Regular cardiac myocyte (primary cell): ENCODE measurements around the gene LCNL1. TPM values are rescaled to one million over a fixed set of nuclear protein-coding genes. Genes with fewer than 3 reads are reported as not detected.

ENCODE experiments used
- total RNA-seq: library from RNA; depleted of rRNA; stranded (reverse); fragments of >200 nt; gene quantifications from 2 replicates; pipeline ENCODE4 v1.2.3, GENCODE V29; 2014

The LCNL1 gene
- 0.85 TPM in 1 of 2 replicates, not detected in the other for total RNA-seq

GRCh38 chr9:136982232-136983051, at the start of gene LCNL1:
TSS of gene LCNL1 (plus strand) at chr9:136982993. CDS start at chr9:136983587, 594 bp downstream.

GRCh38 chr9:136944519-136945332, 38.1 kb upstream of the LCNL1 start, which contains the start of the genes C8G and FBXW5:
TSS of gene C8G (plus strand) at chr9:136945243. CDS start at chr9:136945321, 78 bp downstream.
TSS of gene FBXW5 (minus strand) at chr9:136944738. CDS start at chr9:136944083, 655 bp downstream.

GRCh38 chr9:136951541-136952320, 31.1 kb upstream of the LCNL1 start, which contains the start of gene LCN12:
TSS of gene LCN12 (plus strand) at chr9:136952273. CDS start at chr9:136952328, 55 bp downstream.

GRCh38 chr9:136977223-136977622, 5.6 kb upstream of the LCNL1 start, which contains the start of gene PTGDS:
TSS of gene PTGDS (plus strand) at chr9:136977504. CDS start at chr9:136977579, 75 bp downstream.

GRCh38 chr9:136991993-136992818, 9.4 kb downstream of the LCNL1 start, which contains the start of gene PAXX:
TSS of gene PAXX (plus strand) at chr9:136992422. CDS start at chr9:136992444, 22 bp downstream.

GRCh38 chr9:136996361-136997292, 13.8 kb downstream of the LCNL1 start, which contains the start of gene CLIC3:
TSS of gene CLIC3 (minus strand) at chr9:136996568. CDS start at chr9:136996543, 25 bp downstream.

GRCh38 chr9:137027369-137028262, 44.8 kb downstream of the LCNL1 start, which contains the start of gene ABCA2:
TSS of gene ABCA2 (minus strand) at chr9:137028237. CDS start at chr9:137028140, 97 bp downstream.

GRCh38 chr9:137031904-137032640, 49.3 kb downstream of the LCNL1 start, which contains the start of gene FUT7:
TSS of gene FUT7 (minus strand) at chr9:137032088. CDS start at chr9:137031991, 97 bp downstream.

Other genes with a start within 250 kb of the LCNL1 start
- not detected in 2 replicates for gene LCN10, start 240.1 kb upstream of the LCNL1 start, total RNA-seq
- not detected in 2 replicates for gene LCN6, start 234.5 kb upstream of the LCNL1 start, total RNA-seq
- gene LCN8, start 224.8 kb upstream of the LCNL1 start, total RNA-seq, result not detected in 2 replicates
- not detected in 2 replicates for gene LCN15, start 218.5 kb upstream of the LCNL1 start, total RNA-seq
- gene TMEM141, start 191.6 kb upstream of the LCNL1 start, total RNA-seq, result 84.2 and 95.0 TPM in 2 replicates
- under 0.01 and 0.28 TPM in 2 replicates for gene CCDC183, start 186.7 kb upstream of the LCNL1 start, total RNA-seq
- 41.4 and 79.9 TPM in 2 replicates for gene RABL6, start 175.0 kb upstream of the LCNL1 start, total RNA-seq
- gene AJM1, start 140.5 kb upstream of the LCNL1 start, total RNA-seq, result 1.5 and 6.8 TPM in 2 replicates
- gene PHPT1, start 133.6 kb upstream of the LCNL1 start, total RNA-seq, result 96.0 and 110 TPM in 2 replicates
- gene MAMDC4, start 130.6 kb upstream of the LCNL1 start, total RNA-seq, result 3.3 and 9.6 TPM in 2 replicates
- 297 and 393 TPM in 2 replicates for gene EDF1, start 116.7 kb upstream of the LCNL1 start, total RNA-seq
- 9.0 and 28.9 TPM in 2 replicates for gene TRAF2, start 96.5 kb upstream of the LCNL1 start, total RNA-seq
- gene FBXW5, start 38.3 kb upstream of the LCNL1 start, total RNA-seq, result 161 and 176 TPM in 2 replicates
- gene C8G, start 37.8 kb upstream of the LCNL1 start, total RNA-seq, result 0.19 TPM in 1 of 2 replicates, not detected in the other
- gene LCN12, start 30.7 kb upstream of the LCNL1 start, total RNA-seq, result not detected in 2 replicates
- gene PTGDS, start 5.5 kb upstream of the LCNL1 start, total RNA-seq, result 1.7 TPM in 1 of 2 replicates, not detected in the other
- gene PAXX, start 9.4 kb downstream of the LCNL1 start, total RNA-seq, result 14.9 and 23.6 TPM in 2 replicates
- gene CLIC3, start 13.6 kb downstream of the LCNL1 start, total RNA-seq, result 0.56 and 1.7 TPM in 2 replicates
- gene ABCA2, start 45.2 kb downstream of the LCNL1 start, total RNA-seq, result 10.4 and 20.3 TPM in 2 replicates
- gene FUT7, start 49.1 kb downstream of the LCNL1 start, total RNA-seq, result not detected in 2 replicates
- 14.6 and 20.3 TPM in 2 replicates for gene NPDC1, start 63.2 kb downstream of the LCNL1 start, total RNA-seq
- not detected in 2 replicates for gene ENTPD2, start 71.1 kb downstream of the LCNL1 start, total RNA-seq
- 0.85 and 10.4 TPM in 2 replicates for gene SAPCD2, start 87.6 kb downstream of the LCNL1 start, total RNA-seq
- 5.9 and 16.1 TPM in 2 replicates for gene UAP1L1, start 94.5 kb downstream of the LCNL1 start, total RNA-seq
- gene MAN1B1, start 104.0 kb downstream of the LCNL1 start, total RNA-seq, result 67.3 and 120 TPM in 2 replicates
- 33.9 and 69.9 TPM in 2 replicates for gene DPP7, start 131.7 kb downstream of the LCNL1 start, total RNA-seq
- gene GRIN1, start 156.2 kb downstream of the LCNL1 start, total RNA-seq, result under 0.01 and 0.19 TPM in 2 replicates
- gene LRRC26, start 187.1 kb downstream of the LCNL1 start, total RNA-seq, result not detected in 2 replicates
- not detected in 2 replicates for gene TMEM210, start 189.1 kb downstream of the LCNL1 start, total RNA-seq
- 16.9 and 21.5 TPM in 2 replicates for gene ANAPC2, start 205.6 kb downstream of the LCNL1 start, total RNA-seq
- gene SSNA1, start 205.7 kb downstream of the LCNL1 start, total RNA-seq, result 43.1 and 109 TPM in 2 replicates
- 4.2 and 7.7 TPM in 2 replicates for gene TPRN, start 217.7 kb downstream of the LCNL1 start, total RNA-seq
- gene TMEM203, start 222.7 kb downstream of the LCNL1 start, total RNA-seq, result 36.9 and 42.9 TPM in 2 replicates
- 2.8 and 5.9 TPM in 2 replicates for gene NDOR1, start 222.7 kb downstream of the LCNL1 start, total RNA-seq
- gene RNF208, start 239.2 kb downstream of the LCNL1 start, total RNA-seq, result 0.19 and 0.28 TPM in 2 replicates
- under 0.01 and 0.19 TPM in 2 replicates for gene CYSRT1, start 242.2 kb downstream of the LCNL1 start, total RNA-seq
- gene RNF224, start 244.5 kb downstream of the LCNL1 start, total RNA-seq, result not detected in 2 replicates
- gene SLC34A3, start 247.9 kb downstream of the LCNL1 start, total RNA-seq, result not detected in 2 replicates